OCI-LY7 (cell line): ENCODE measurements around the gene LRIG3. TPM values are rescaled to one million over a fixed set of nuclear protein-coding genes. Genes with fewer than 3 reads are reported as not detected.

ENCODE experiments used
- BruUV-seq: library from RNA; stranded (reverse); fragments of 400-500 nt; replicated peaks from 2 replicates; lab custom pipeline; 2021; lab: Mats Ljungman, UMichigan
- CTCF ChIA-PET: fragments of 300-600 bp; sonication (Branson Sonifier 250); formaldehyde crosslinking; loops from one replicate; lab custom pipeline; 2022; ENCODE audit warnings: antibody characterized with exemption; ENCODE audit not compliant: unreplicated experiment; lab: Charles Lee
- POLR2A ChIA-PET: fragments of 300-600 bp; sonication (Branson Sonifier 250); formaldehyde crosslinking; loops from one replicate; lab custom pipeline; 2022; ENCODE audit warnings: antibody characterized with exemption; lab: Charles Lee
- DNase-seq: peaks from one replicate; pipeline ENCODE4 v3.0.0-alpha.2; 2015; ENCODE audit warnings: low spot score
- H2AFZ ChIP-seq: fragments of 200-600 bp; sonication (generic), shearing (Covaris generic); 2 replicates; pipeline ENCODE4 v1.6.1; 2014; ENCODE audit warnings: mild to moderate bottlenecking, antibody characterized with exemption, low read length, moderate library complexity
- H3K27ac ChIP-seq: fragments of 200-600 bp; sonication (generic); 2 replicates; pipeline ENCODE4 v1.5.1; 2014; ENCODE audit warnings: mixed run types, low read depth, mild to moderate bottlenecking, moderate library complexity, low read length, inconsistent platforms; ENCODE audit not compliant: poor library complexity, severe bottlenecking
- H3K36me3 ChIP-seq: fragments of 200-600 bp; sonication (generic); 2 replicates; pipeline ENCODE4 v1.6.1; 2014; ENCODE audit warnings: mild to moderate bottlenecking, antibody characterized with exemption, low read length, moderate library complexity, mixed read lengths; ENCODE audit not compliant: insufficient read depth
- H3K4me1 ChIP-seq: fragments of 200-600 bp; sonication (generic); 2 replicates; pipeline ENCODE4 v1.5.1; 2014; ENCODE audit warnings: mild to moderate bottlenecking, low read length; ENCODE audit not compliant: insufficient read depth, poor library complexity, severe bottlenecking
- H3K4me2 ChIP-seq: fragments of 200-600 bp; sonication (generic); 2 replicates; pipeline ENCODE4 v1.6.1; 2014; ENCODE audit warnings: mild to moderate bottlenecking, low read length
- H3K4me3 ChIP-seq: fragments of 200-600 bp; sonication (generic); 2 replicates; pipeline ENCODE4 v1.5.1; 2014; ENCODE audit warnings: mild to moderate bottlenecking, low read depth, low read length; ENCODE audit not compliant: poor library complexity, severe bottlenecking
- H3K79me2 ChIP-seq: fragments of 200-600 bp; sonication (generic); 2 replicates; pipeline ENCODE4 v1.6.1; 2016; ENCODE audit warnings: low read depth, mild to moderate bottlenecking, low read length, moderate library complexity, mixed read lengths; ENCODE audit not compliant: insufficient read depth
- H3K9me2 ChIP-seq: fragments of 200-600 bp; sonication (generic); 2 replicates; pipeline ENCODE4 v1.6.1; 2016; ENCODE audit warnings: mild to moderate bottlenecking, low read length, mixed read lengths; ENCODE audit not compliant: insufficient read depth
- H3K9me3 ChIP-seq: fragments of 200-600 bp; sonication (generic); 2 replicates; pipeline ENCODE4 v1.6.1; 2014; ENCODE audit warnings: mild to moderate bottlenecking, mixed run types, low read length, mixed read lengths
- H4K20me1 ChIP-seq: fragments of 200-600 bp; sonication (generic); 2 replicates; pipeline ENCODE4 v1.6.1; 2014; ENCODE audit warnings: mild to moderate bottlenecking, antibody characterized with exemption, low read length, moderate library complexity, mixed read lengths; ENCODE audit not compliant: insufficient read depth
- EZH2phosphoT487 ChIP-seq: fragments of 200-600 bp; sonication (generic); IDR thresholded peaks from 2 replicates; pipeline ENCODE4 v1.6.1; 2018; ENCODE audit warnings: low read depth, borderline replicate concordance, mild to moderate bottlenecking, mixed run types, antibody characterized with exemption, low read length, moderate library complexity, mixed read lengths
- intact Hi-C: fragments of 100-400 bp; cut with micrococcal nuclease; formaldehyde crosslinking; loops from one replicate; pipeline ENCODE4 v1.10.0; 2022; ENCODE audit not compliant: unreplicated experiment
- total RNA-seq, 2 experiments: library from RNA; depleted of rRNA in 1 of 2; stranded (reverse); fragments of >200 nt in 1 of 2; shearing (Covaris generic) in 1 of 2; gene quantifications; 2 replicates each; pipeline ENCODE4 v1.2.3, GENCODE V29; 2014 to 2022
- TF ChIP-seq, protein P1 (sequence below): fragments of 200-600 bp; sonication (generic); conservative IDR thresholded peaks from 2 replicates; pipeline ENCODE4 v1.5.1; 2014; ENCODE audit warnings: mild to moderate bottlenecking, antibody characterized with exemption, low read length, moderate library complexity, mixed read lengths

The LRIG3 gene
- total RNA-seq, 2 experiments from 2014 or later, result not detected

GRCh38 chr12:58916921-58917511 is 3.3 kb downstream of the LRIG3 start:
- POLR2A ChIA-PET, result no interaction called here
- H3K9me2 ChIP-seq, result no peaks in the 10 kb centered on the region
- H3K4me1 ChIP-seq, result no peaks in the 10 kb centered on the region
- BruUV-seq, result no TSS peak
- DNase-seq, result no peak
- H3K9me3 ChIP-seq, result no peaks in the 10 kb centered on the region
- no peak overlapping the region for H3K4me2 ChIP-seq
- TF ChIP-seq EZH2phosphoT487, result no peak
- TF ChIP-seq, protein P1, sequence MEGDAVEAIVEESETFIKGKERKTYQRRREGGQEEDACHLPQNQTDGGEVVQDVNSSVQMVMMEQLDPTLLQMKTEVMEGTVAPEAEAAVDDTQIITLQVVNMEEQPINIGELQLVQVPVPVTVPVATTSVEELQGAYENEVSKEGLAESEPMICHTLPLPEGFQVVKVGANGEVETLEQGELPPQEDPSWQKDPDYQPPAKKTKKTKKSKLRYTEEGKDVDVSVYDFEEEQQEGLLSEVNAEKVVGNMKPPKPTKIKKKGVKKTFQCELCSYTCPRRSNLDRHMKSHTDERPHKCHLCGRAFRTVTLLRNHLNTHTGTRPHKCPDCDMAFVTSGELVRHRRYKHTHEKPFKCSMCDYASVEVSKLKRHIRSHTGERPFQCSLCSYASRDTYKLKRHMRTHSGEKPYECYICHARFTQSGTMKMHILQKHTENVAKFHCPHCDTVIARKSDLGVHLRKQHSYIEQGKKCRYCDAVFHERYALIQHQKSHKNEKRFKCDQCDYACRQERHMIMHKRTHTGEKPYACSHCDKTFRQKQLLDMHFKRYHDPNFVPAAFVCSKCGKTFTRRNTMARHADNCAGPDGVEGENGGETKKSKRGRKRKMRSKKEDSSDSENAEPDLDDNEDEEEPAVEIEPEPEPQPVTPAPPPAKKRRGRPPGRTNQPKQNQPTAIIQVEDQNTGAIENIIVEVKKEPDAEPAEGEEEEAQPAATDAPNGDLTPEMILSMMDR, result no peak
- no peaks in the 10 kb centered on the region for H3K36me3 ChIP-seq
- no peak overlapping the region for H3K4me3 ChIP-seq
- intact Hi-C loops, result no loop called here
- H4K20me1 ChIP-seq, result no peaks in the 10 kb centered on the region
- H3K27ac ChIP-seq, result no peak overlapping the region
- no peak overlapping the region for H2AFZ ChIP-seq
- no peaks in the 10 kb centered on the region for H3K79me2 ChIP-seq
- CTCF ChIA-PET, result no interaction called here

GRCh38 chr12:58916161-58916621 is 4.1 kb downstream of the LRIG3 start:
- H3K4me3 ChIP-seq, result no peak overlapping the region
- no peak overlapping the region for H3K4me2 ChIP-seq
- DNase-seq, result no peak
- H3K27ac ChIP-seq, result no peak overlapping the region
- intact Hi-C loops, result no loop called here
- H3K4me1 ChIP-seq, result no peaks in the 10 kb centered on the region
- CTCF ChIA-PET, result no interaction called here
- H2AFZ ChIP-seq, result no peak overlapping the region
- BruUV-seq, result no TSS peak
- POLR2A ChIA-PET, result no interaction called here
- no peaks in the 10 kb centered on the region for H3K9me2 ChIP-seq
- no peaks in the 10 kb centered on the region for H4K20me1 ChIP-seq
- H3K9me3 ChIP-seq, result no peaks in the 10 kb centered on the region
- no peaks in the 10 kb centered on the region for H3K36me3 ChIP-seq
- H3K79me2 ChIP-seq, result no peaks in the 10 kb centered on the region
- TF ChIP-seq, protein P1, result no peak
- no peak for TF ChIP-seq EZH2phosphoT487

GRCh38 chr12:58915634-58916033 is 4.7 kb downstream of the LRIG3 start:
- intact Hi-C loops, result no loop called here
- TF ChIP-seq, protein P1, result no peak
- TF ChIP-seq EZH2phosphoT487, result no peak
- no TSS peak for BruUV-seq
- Histone ChIP-seq H3K4me3 (no peak overlapping the region), H3K36me3 (no peaks in the 10 kb centered on the region), H3K4me2 (no peak overlapping the region), H3K9me3 (no peaks in the 10 kb centered on the region), H3K9me2 (no peaks in the 10 kb centered on the region), H2AFZ (no peak overlapping the region), H3K27ac (no peak overlapping the region), H4K20me1 (no peaks in the 10 kb centered on the region), H3K4me1 (no peaks in the 10 kb centered on the region), H3K79me2 (no peaks in the 10 kb centered on the region)
- no peak for DNase-seq
- POLR2A ChIA-PET, result no interaction called here
- CTCF ChIA-PET, result no interaction called here
